Measurements from ENCODE around the gene GATA5. TPM values are rescaled to one million over a fixed set of nuclear protein-coding genes. Genes with fewer than 3 reads are reported as not detected.

The GATA5 gene
- polyA plus RNA-seq, 1 donor from 2014 or later: not detected

DNA sequence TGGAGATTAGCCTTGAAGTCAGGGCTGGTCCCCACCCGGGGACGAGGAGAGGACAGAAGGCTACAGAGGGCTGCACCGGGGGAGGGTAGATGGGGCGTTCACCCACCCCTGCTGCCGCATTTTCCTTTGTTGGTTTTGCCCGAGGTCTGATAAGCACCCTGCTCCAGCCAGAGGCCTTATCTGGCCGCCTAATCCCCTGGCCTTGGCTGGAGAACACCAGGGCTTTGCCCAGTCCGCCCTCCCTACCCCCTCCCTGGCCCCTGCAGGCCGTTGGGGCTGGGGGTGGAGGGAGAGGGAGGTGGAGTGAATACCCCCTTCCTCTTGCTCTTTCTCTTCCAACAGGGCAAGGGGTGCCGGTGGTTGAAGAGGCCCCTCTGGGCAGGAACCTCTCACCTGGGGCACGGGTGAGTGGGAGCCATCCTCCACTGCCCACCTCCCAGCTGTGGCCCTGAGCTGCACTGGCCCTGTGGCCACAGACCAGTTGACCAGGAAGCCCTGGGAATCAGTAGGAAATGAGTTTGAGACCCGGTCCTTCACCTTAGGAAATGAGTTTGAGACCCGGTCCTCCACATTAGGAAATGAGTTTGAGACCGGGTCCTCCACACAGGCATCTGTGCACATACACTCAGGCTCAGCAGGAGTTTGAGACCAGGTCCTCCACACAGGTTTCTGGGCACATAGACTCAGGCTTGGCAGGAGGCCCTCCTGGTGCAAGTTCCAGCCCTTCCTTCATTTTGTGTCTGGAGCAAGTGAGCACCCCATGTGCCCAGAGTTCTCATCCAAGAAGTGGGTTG lies 12.0 kb upstream of the GATA5 start:
- no peaks in the 10 kb centered on the region for H3K9me3 ChIP-seq (ENCODE audit: low read length)
- H3K9me2 ChIP-seq (ENCODE audit: insufficient read depth, low read length): no peaks in the 10 kb centered on the region
- H4K20me1 ChIP-seq (ENCODE audit: insufficient read depth): no peaks in the 10 kb centered on the region
- H3K79me2 ChIP-seq (replicated peaks; ENCODE audit: insufficient read depth, low read length): no peaks in the 10 kb centered on the region
- H2AFZ ChIP-seq (ENCODE audit: low read depth, low read length): no peak overlapping the region
- H3K27ac ChIP-seq (ENCODE audit: low read length): no peak overlapping the region
- H3K4me2 ChIP-seq (ENCODE audit: low read length): no peak overlapping the region
- TF ChIP-seq RAD21 (conservative IDR thresholded peaks at IDR 0.05) (no peak), POLR2AphosphoS5 (IDR thresholded peaks at IDR 0.05) (no peak), SMC3 (conservative IDR thresholded peaks at IDR 0.05; ENCODE audit: poor library complexity) (no peak), EZH2 (IDR thresholded peaks at IDR 0.05; ENCODE audit: borderline replicate concordance, insufficient read depth, low read length, poor library complexity, severe bottlenecking) (no peak), MXI1 (conservative IDR thresholded peaks at IDR 0.05; ENCODE audit: poor library complexity, severe bottlenecking) (no peak), TAF1 (IDR thresholded peaks at IDR 0.05; ENCODE audit: low read depth) (no peak), EP300 (conservative IDR thresholded peaks at IDR 0.05; ENCODE audit: poor library complexity, severe bottlenecking) (no peak)
- TF ChIP-seq, protein P1, sequence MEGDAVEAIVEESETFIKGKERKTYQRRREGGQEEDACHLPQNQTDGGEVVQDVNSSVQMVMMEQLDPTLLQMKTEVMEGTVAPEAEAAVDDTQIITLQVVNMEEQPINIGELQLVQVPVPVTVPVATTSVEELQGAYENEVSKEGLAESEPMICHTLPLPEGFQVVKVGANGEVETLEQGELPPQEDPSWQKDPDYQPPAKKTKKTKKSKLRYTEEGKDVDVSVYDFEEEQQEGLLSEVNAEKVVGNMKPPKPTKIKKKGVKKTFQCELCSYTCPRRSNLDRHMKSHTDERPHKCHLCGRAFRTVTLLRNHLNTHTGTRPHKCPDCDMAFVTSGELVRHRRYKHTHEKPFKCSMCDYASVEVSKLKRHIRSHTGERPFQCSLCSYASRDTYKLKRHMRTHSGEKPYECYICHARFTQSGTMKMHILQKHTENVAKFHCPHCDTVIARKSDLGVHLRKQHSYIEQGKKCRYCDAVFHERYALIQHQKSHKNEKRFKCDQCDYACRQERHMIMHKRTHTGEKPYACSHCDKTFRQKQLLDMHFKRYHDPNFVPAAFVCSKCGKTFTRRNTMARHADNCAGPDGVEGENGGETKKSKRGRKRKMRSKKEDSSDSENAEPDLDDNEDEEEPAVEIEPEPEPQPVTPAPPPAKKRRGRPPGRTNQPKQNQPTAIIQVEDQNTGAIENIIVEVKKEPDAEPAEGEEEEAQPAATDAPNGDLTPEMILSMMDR (IDR thresholded peaks at IDR 0.05; ENCODE audit: poor library complexity, severe bottlenecking): no peak
- TF ChIP-seq, protein P2, sequence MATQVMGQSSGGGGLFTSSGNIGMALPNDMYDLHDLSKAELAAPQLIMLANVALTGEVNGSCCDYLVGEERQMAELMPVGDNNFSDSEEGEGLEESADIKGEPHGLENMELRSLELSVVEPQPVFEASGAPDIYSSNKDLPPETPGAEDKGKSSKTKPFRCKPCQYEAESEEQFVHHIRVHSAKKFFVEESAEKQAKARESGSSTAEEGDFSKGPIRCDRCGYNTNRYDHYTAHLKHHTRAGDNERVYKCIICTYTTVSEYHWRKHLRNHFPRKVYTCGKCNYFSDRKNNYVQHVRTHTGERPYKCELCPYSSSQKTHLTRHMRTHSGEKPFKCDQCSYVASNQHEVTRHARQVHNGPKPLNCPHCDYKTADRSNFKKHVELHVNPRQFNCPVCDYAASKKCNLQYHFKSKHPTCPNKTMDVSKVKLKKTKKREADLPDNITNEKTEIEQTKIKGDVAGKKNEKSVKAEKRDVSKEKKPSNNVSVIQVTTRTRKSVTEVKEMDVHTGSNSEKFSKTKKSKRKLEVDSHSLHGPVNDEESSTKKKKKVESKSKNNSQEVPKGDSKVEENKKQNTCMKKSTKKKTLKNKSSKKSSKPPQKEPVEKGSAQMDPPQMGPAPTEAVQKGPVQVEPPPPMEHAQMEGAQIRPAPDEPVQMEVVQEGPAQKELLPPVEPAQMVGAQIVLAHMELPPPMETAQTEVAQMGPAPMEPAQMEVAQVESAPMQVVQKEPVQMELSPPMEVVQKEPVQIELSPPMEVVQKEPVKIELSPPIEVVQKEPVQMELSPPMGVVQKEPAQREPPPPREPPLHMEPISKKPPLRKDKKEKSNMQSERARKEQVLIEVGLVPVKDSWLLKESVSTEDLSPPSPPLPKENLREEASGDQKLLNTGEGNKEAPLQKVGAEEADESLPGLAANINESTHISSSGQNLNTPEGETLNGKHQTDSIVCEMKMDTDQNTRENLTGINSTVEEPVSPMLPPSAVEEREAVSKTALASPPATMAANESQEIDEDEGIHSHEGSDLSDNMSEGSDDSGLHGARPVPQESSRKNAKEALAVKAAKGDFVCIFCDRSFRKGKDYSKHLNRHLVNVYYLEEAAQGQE (IDR thresholded peaks at IDR 0.05; ENCODE audit: borderline replicate concordance): no peak
- no peaks in the 10 kb centered on the region for H3K36me3 ChIP-seq (ENCODE audit: insufficient read depth, low read length)
- no peaks in the 10 kb centered on the region for H3F3A ChIP-seq (ENCODE audit: insufficient read depth, low read length, poor library complexity, severe bottlenecking)
- H3K27me3 ChIP-seq (ENCODE audit: insufficient read depth, low read depth, low read length): peaks cover 17% of the 10 kb centered on the region
- H3K4me3 ChIP-seq (ENCODE audit: low read length): no peak overlapping the region
- no peak overlapping the region for H3K9ac ChIP-seq (ENCODE audit: low read length)

DNA sequence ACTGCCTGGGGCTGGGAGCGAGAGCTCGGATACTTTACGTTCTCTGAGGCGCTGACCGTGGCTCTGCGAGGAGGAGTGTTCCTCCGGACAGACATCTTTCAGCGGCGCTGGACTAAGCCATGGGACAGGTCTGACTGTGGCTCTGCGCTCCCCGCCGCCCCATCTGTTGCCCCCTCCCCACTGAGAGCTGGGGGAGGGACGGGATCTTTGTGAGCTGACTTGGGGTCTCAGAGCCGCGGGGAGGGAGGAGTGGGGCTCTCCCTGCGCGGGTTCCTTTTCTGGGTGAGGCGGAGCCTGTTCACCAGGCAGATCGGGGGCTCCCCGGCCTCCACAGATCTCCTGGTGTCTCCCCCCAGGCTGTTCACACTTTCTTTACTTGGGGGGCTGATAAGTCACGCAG lies 11.3 kb upstream of the GATA5 start:
- H3K27ac ChIP-seq (ENCODE audit: low read length): no peak overlapping the region
- H3K27me3 ChIP-seq (ENCODE audit: insufficient read depth, low read depth, low read length): peaks cover 23% of the 10 kb centered on the region
- H3K4me3 ChIP-seq (ENCODE audit: low read length): no peak overlapping the region
- no peaks in the 10 kb centered on the region for H4K20me1 ChIP-seq (ENCODE audit: insufficient read depth)
- TF ChIP-seq POLR2AphosphoS5 (IDR thresholded peaks at IDR 0.05) (no peak), RAD21 (conservative IDR thresholded peaks at IDR 0.05) (no peak), MXI1 (conservative IDR thresholded peaks at IDR 0.05; ENCODE audit: poor library complexity, severe bottlenecking) (no peak), EZH2 (IDR thresholded peaks at IDR 0.05; ENCODE audit: borderline replicate concordance, insufficient read depth, low read length, poor library complexity, severe bottlenecking) (no peak), SMC3 (conservative IDR thresholded peaks at IDR 0.05; ENCODE audit: poor library complexity) (no peak), EP300 (conservative IDR thresholded peaks at IDR 0.05; ENCODE audit: poor library complexity, severe bottlenecking) (no peak)
- TF ChIP-seq, protein P2 (IDR thresholded peaks at IDR 0.05; ENCODE audit: borderline replicate concordance): no peak
- TF ChIP-seq, protein P1 (IDR thresholded peaks at IDR 0.05; ENCODE audit: poor library complexity, severe bottlenecking): no peak
- H3K9ac ChIP-seq (ENCODE audit: low read length): no peak overlapping the region
- no peaks in the 10 kb centered on the region for H3K36me3 ChIP-seq (ENCODE audit: insufficient read depth, low read length)
- no peaks in the 10 kb centered on the region for H3K9me3 ChIP-seq (ENCODE audit: low read length)
- H3F3A ChIP-seq (ENCODE audit: insufficient read depth, low read length, poor library complexity, severe bottlenecking): no peaks in the 10 kb centered on the region
- H2AFZ ChIP-seq (ENCODE audit: low read depth, low read length): no peak overlapping the region
- no peaks in the 10 kb centered on the region for H3K79me2 ChIP-seq (replicated peaks; ENCODE audit: insufficient read depth, low read length)
- no peak overlapping the region for H3K4me2 ChIP-seq (ENCODE audit: low read length)
- no peaks in the 10 kb centered on the region for H3K9me2 ChIP-seq (ENCODE audit: insufficient read depth, low read length)
